ENCODE data around the gene SEL1L2.

Gene SEL1L2

GRCh38 chr20:13856354-13856753 is 134.1 kb downstream of the SEL1L2 start:
- Histone ChIP-seq H3K4me1 (ENCODE audit: low read depth, poor library complexity, severe bottlenecking) (no peaks in the 10 kb centered on the region), H3K36me3 (ENCODE audit: insufficient read depth) (no peaks in the 10 kb centered on the region), H3K27me3 (ENCODE audit: insufficient read depth, low read depth) (no peaks in the 10 kb centered on the region), H3K27ac (no peak overlapping the region), H4K20me1 (ENCODE audit: insufficient read depth) (no peaks in the 10 kb centered on the region), H3K4me3 (IDR thresholded peaks at IDR 0.05; ENCODE audit: insufficient read depth, low read depth, low read length) (no peak overlapping the region), H3K79me2 (ENCODE audit: insufficient read depth, low read depth) (no peaks in the 10 kb centered on the region), H2AFZ (ENCODE audit: low read depth) (no peak overlapping the region), H3K9ac (no peak overlapping the region), H3K4me2 (no peak overlapping the region)
- TF ChIP-seq CTCF (conservative IDR thresholded peaks at IDR 0.05; ENCODE audit: low read depth, low read length): no peak

GRCh38 chr20:13855613-13856012 is 134.8 kb downstream of the SEL1L2 start:
- TF ChIP-seq CTCF (conservative IDR thresholded peaks at IDR 0.05; ENCODE audit: low read depth, low read length): no peak
- no peaks in the 10 kb centered on the region for H4K20me1 ChIP-seq (ENCODE audit: insufficient read depth)

GRCh38 chr20:13852306-13852705 is 138.1 kb downstream of the SEL1L2 start:
- Histone ChIP-seq H3K9ac (no peak overlapping the region), H4K20me1 (ENCODE audit: insufficient read depth) (no peaks in the 10 kb centered on the region), H3K4me1 (ENCODE audit: low read depth, poor library complexity, severe bottlenecking) (no peaks in the 10 kb centered on the region), H3K27ac (no peak overlapping the region), H3K4me2 (no peak overlapping the region), H3K79me2 (ENCODE audit: insufficient read depth, low read depth) (no peaks in the 10 kb centered on the region), H3K27me3 (ENCODE audit: insufficient read depth, low read depth) (no peaks in the 10 kb centered on the region), H2AFZ (ENCODE audit: low read depth) (no peak overlapping the region), H3K36me3 (ENCODE audit: insufficient read depth) (no peaks in the 10 kb centered on the region), H3K4me3 (IDR thresholded peaks at IDR 0.05; ENCODE audit: insufficient read depth, low read depth, low read length) (no peak overlapping the region)
- TF ChIP-seq CTCF (conservative IDR thresholded peaks at IDR 0.05; ENCODE audit: low read depth, low read length): no peak

More at GRCh38 chr20:13855613-13856012, 134.8 kb downstream of the SEL1L2 start:
- no peak overlapping the region for H3K4me2 ChIP-seq
- H3K36me3 ChIP-seq (ENCODE audit: insufficient read depth): no peaks in the 10 kb centered on the region
- no peaks in the 10 kb centered on the region for H3K27me3 ChIP-seq (ENCODE audit: insufficient read depth, low read depth)
- H2AFZ ChIP-seq (ENCODE audit: low read depth): no peak overlapping the region
- no peaks in the 10 kb centered on the region for H3K4me1 ChIP-seq (ENCODE audit: low read depth, poor library complexity, severe bottlenecking)
- no peak overlapping the region for H3K4me3 ChIP-seq (IDR thresholded peaks at IDR 0.05; ENCODE audit: insufficient read depth, low read depth, low read length)
- H3K79me2 ChIP-seq (ENCODE audit: insufficient read depth, low read depth): no peaks in the 10 kb centered on the region
- no peak overlapping the region for H3K27ac ChIP-seq
- H3K9ac ChIP-seq: no peak overlapping the region

GRCh38 chr20:13851279-13851678 is 139.1 kb downstream of the SEL1L2 start:
- Histone ChIP-seq H3K9ac (no peak overlapping the region), H3K36me3 (ENCODE audit: insufficient read depth) (no peaks in the 10 kb centered on the region), H3K27ac (no peak overlapping the region)

More at GRCh38 chr20:13851279-13851678, 139.1 kb downstream of the SEL1L2 start:
- H3K4me2 ChIP-seq: no peak overlapping the region
- no peaks in the 10 kb centered on the region for H3K27me3 ChIP-seq (ENCODE audit: insufficient read depth, low read depth)
- H3K79me2 ChIP-seq (ENCODE audit: insufficient read depth, low read depth): no peaks in the 10 kb centered on the region
- no peak overlapping the region for H2AFZ ChIP-seq (ENCODE audit: low read depth)
- H4K20me1 ChIP-seq (ENCODE audit: insufficient read depth): no peaks in the 10 kb centered on the region
- no peaks in the 10 kb centered on the region for H3K4me1 ChIP-seq (ENCODE audit: low read depth, poor library complexity, severe bottlenecking)
- no peak overlapping the region for H3K4me3 ChIP-seq (IDR thresholded peaks at IDR 0.05; ENCODE audit: insufficient read depth, low read depth, low read length)
- no peak for TF ChIP-seq CTCF (conservative IDR thresholded peaks at IDR 0.05; ENCODE audit: low read depth, low read length)
